ENCODE data around the gene FOXI1.

DNA sequence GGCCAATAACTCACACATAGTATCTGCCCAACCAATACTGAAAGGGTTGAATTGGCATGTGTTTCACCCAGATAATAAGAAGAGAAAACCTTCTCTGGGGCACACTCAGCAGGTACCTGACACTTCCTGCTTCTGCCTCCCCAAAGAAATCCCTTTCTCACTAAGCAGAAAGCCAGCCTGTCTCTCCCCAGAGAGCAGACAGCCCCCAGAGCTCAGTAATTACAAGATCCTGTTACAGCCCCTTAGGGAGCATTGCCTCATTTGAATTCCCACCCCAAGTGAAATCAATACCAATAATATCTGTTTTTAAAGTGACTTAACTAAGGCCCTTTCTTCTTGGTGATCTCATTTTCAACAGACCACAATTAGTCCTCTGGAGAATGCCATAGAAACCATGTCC, 38.5 kb upstream of the FOXI1 start:
- no peak for TF ChIP-seq POLR2AphosphoS5 (IDR thresholded peaks at IDR 0.05; ENCODE audit: borderline replicate concordance, low read depth, low read length)
- no peak for TF ChIP-seq EZH2 (IDR thresholded peaks at IDR 0.05)

Measured in SK-N-MC (cell line).